HS-27A (cell line): ENCODE measurements around the gene MEOX1.

ENCODE experiments used
- DNase-seq: peaks from one replicate; pipeline ENCODE4 v3.0.0-alpha.2; 2012; ENCODE audit warnings: low read depth, missing footprints

The MEOX1 gene

GRCh38 chr17:43679911-43680310 is 18.2 kb upstream of the MEOX1 start:
- DNase-seq, result no peak

GRCh38 chr17:43679401-43679800 is 17.7 kb upstream of the MEOX1 start:
- no peak for DNase-seq

- DNase-seq, result no peak
These were observed 14.7 kb upstream of the MEOX1 start for GRCh38 chr17:43676471-43676870.

GRCh38 chr17:43674394-43674793 is 12.7 kb upstream of the MEOX1 start:
- no peak for DNase-seq

- no peak for DNase-seq
These were observed 12.0 kb upstream of the MEOX1 start for GRCh38 chr17:43673516-43674323.

GRCh38 chr17:43671755-43672519 is 10.2 kb upstream of the MEOX1 start:
- DNase-seq, result no peak

GRCh38 chr17:43671031-43671692 is 9.4 kb upstream of the MEOX1 start:
- no peak for DNase-seq

GRCh38 chr17:43670645-43671030 is 8.9 kb upstream of the MEOX1 start:
- DNase-seq, result no peak

GRCh38 chr17:43669971-43670644 is 8.4 kb upstream of the MEOX1 start:
- no peak for DNase-seq

GRCh38 chr17:43667947-43668348 is 6.2 kb upstream of the MEOX1 start:
- no peak for DNase-seq

- DNase-seq, result no peak
These were observed 5.8 kb upstream of the MEOX1 start for GRCh38 chr17:43667506-43667905.

- DNase-seq, result no peak
These were observed 4.2 kb upstream of the MEOX1 start for GRCh38 chr17:43665937-43666236.

- DNase-seq, result no peak
These were observed 3.6 kb upstream of the MEOX1 start for GRCh38 chr17:43665084-43665936.

- no peak for DNase-seq
These were observed 2.4 kb upstream of the MEOX1 start for GRCh38 chr17:43664096-43664495.

- no peak for DNase-seq
These were observed 1.7 kb upstream of the MEOX1 start for GRCh38 chr17:43663383-43663782.

GRCh38 chr17:43662413-43663141 is 855 bp upstream of the MEOX1 start:
- DNase-seq, result no peak

GRCh38 chr17:43660816-43661493 is 767 bp downstream of the MEOX1 start:
- DNase-seq, result no peak

- no peak for DNase-seq
These were observed 1.7 kb downstream of the MEOX1 start for GRCh38 chr17:43659823-43660617.

GRCh38 chr17:43658900-43659299 is 2.8 kb downstream of the MEOX1 start:
- DNase-seq, result no peak
